Nephron (organoid): ENCODE measurements around the gene RBFOX1.

Source experiments
- H3K27ac Mint-ChIP-seq, 3 experiments: 2 replicates each; pipeline ENCODE4 v1.8.0; 2020; ENCODE audit warnings: mixed read lengths in 3 of 3, mild to moderate bottlenecking in 2 of 3, moderate library complexity in 1 of 3
- H3K27me3 Mint-ChIP-seq: 2 replicates; pipeline ENCODE4 v1.8.0; 2021; ENCODE audit warnings: low read depth, mild to moderate bottlenecking, moderate library complexity, mixed read lengths
- H3K36me3 Mint-ChIP-seq: 2 replicates; pipeline ENCODE4 v1.8.0; 2020; ENCODE audit warnings: low read depth, mixed read lengths
- H3K4me1 Mint-ChIP-seq: 2 replicates; pipeline ENCODE4 v1.8.0; 2020; ENCODE audit warnings: mixed read lengths
- H3K4me3 Mint-ChIP-seq, 3 experiments: 2 replicates each; pipeline ENCODE4 v1.8.0; 2020; ENCODE audit warnings: mild to moderate bottlenecking in 3 of 3, mixed read lengths in 3 of 3, moderate library complexity in 2 of 3
- H3K9me3 Mint-ChIP-seq: 2 replicates; pipeline ENCODE4 v1.8.0; 2020; ENCODE audit warnings: mixed read lengths
- TF ChIP-seq, protein P1 (sequence below), 3 experiments: fragments of 200-600 bp; sonication (generic); IDR thresholded peaks; one replicate each; pipeline ENCODE4 v1.5.0; 2021; ENCODE audit warnings: antibody characterized with exemption in 3 of 3; ENCODE audit not compliant: unreplicated experiment in 3 of 3

RBFOX1 gene

DNA sequence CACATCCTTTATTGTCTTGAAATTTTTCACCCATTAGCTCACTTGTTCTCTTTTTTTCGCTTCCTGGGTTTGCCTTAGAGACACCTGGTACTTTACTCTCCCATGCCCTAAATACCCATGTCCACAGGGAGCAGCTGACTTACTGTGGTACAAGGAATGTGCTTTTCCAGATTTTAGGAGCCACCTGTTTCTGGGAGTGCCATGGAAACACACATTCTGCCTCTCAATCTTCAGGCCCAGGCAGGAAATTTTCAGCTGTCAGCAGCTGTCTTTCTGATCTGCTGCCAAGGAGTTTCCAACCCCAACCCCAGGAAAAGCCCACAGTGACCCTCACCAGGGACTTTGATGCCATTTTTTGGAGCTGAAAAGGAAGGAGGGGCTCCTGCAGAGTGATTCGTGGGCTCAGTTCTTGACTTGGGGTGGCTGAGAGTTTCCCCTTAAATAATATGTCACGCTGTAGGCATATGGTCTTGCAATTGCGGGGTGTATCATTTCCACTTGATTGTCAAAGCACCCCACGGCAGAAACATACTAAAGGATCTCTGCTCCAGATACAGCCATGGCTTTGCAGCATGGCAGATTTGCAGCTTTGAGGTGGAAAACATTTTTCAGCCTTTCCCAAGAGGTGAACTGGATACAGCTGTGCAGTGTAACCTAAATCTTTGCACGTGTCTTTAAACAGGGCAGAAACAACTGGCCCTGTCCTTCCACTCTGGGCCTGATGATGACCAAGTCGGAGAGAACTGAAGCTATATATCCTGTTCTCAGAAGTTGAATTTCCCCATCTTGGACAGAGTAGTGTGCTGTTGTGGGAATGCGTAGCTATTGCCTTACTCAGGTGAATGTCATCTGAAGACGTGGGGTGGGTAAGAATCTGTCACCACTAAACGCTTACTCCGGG, 19.2 kb downstream of the RBFOX1 start:
- Mint-ChIP-seq H3K4me3 (peak overlapping the region in 2 of 3 experiments; percentile 24 to 41), H3K4me1 (peaks cover 43% of the 10 kb centered on the region), H3K9me3 (peaks cover 2% of the 10 kb centered on the region), H3K36me3 (peaks cover 8% of the 10 kb centered on the region), H3K27ac (peak overlapping the region; percentile 74 to 89 (median 76)), H3K27me3 (peaks cover 3% of the 10 kb centered on the region)
- TF ChIP-seq, protein P1, sequence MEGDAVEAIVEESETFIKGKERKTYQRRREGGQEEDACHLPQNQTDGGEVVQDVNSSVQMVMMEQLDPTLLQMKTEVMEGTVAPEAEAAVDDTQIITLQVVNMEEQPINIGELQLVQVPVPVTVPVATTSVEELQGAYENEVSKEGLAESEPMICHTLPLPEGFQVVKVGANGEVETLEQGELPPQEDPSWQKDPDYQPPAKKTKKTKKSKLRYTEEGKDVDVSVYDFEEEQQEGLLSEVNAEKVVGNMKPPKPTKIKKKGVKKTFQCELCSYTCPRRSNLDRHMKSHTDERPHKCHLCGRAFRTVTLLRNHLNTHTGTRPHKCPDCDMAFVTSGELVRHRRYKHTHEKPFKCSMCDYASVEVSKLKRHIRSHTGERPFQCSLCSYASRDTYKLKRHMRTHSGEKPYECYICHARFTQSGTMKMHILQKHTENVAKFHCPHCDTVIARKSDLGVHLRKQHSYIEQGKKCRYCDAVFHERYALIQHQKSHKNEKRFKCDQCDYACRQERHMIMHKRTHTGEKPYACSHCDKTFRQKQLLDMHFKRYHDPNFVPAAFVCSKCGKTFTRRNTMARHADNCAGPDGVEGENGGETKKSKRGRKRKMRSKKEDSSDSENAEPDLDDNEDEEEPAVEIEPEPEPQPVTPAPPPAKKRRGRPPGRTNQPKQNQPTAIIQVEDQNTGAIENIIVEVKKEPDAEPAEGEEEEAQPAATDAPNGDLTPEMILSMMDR (IDR thresholded peaks at IDR 0.05; ENCODE audit: unreplicated experiment in 3 of 3), result no peak

DNA sequence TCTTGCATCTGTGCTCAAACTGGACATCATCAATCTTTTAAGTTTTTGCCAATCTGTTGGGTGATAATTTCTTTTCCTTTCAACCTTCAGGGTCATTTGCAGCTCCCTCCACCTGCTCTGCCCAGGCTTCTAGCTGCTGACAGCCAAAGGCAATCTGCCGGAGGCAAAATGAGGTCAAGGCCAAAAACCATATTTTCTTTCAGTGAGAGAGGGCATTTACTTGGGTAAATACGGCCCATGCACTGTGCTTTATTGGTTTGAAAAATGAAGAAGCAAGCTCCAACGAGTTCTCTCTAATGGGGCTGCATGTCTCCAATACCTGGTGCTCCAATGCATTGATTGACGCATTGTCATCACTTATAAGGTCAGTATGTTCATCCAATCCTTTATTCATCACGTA, 23.1 kb downstream of the RBFOX1 start:
- Mint-ChIP-seq H3K4me3 (no peak overlapping the region), H3K27ac (no peak overlapping the region), H3K27me3 (peaks cover 3% of the 10 kb centered on the region), H3K36me3 (peaks cover 8% of the 10 kb centered on the region), H3K4me1 (peaks cover 17% of the 10 kb centered on the region), H3K9me3 (peaks cover 2% of the 10 kb centered on the region)
- TF ChIP-seq, protein P1 (IDR thresholded peaks at IDR 0.05; ENCODE audit: unreplicated experiment in 3 of 3), result no peak

DNA sequence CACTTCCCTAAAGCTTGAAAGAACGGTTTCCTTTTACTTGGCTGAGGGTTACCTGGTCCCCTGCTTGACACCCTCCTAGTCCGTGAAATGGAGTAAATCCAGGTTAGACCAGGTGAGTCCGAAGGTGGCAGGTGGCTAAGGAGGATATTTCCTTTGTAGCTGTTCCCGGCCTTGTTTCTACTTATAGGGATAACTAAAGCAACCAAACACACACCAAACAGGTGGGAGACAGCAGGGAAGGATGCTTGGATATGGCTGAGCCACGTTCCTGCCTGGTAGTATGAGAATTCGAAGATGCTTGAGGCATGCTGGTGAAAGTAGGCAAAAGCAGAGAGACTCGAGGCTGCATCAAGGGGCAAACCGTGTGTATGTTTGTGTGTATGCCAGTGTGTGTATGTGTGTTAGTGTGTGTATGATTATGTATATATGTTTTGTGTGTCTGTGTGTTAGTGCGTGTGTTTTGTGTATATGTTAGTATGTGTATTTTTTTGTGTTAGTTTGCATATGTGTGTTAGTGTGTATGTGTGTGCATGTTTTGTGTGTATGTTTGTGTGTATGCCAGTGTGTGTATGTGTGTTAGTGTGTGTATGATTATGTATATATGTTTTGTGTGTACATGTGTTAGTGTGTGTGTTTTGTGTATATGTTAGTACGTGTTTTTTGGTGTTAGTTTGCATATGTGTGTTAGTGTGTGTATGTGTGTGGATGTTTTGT, 28.9 kb downstream of the RBFOX1 start:
- TF ChIP-seq, protein P1 (IDR thresholded peaks at IDR 0.05; ENCODE audit: unreplicated experiment in 3 of 3), result no peak
- H3K4me1 Mint-ChIP-seq, result peaks cover 2% of the 10 kb centered on the region
- H3K27ac Mint-ChIP-seq, result no peak overlapping the region
- H3K9me3 Mint-ChIP-seq, result no peaks in the 10 kb centered on the region
- H3K27me3 Mint-ChIP-seq, result no peaks in the 10 kb centered on the region
- no peak overlapping the region for H3K4me3 Mint-ChIP-seq
- no peaks in the 10 kb centered on the region for H3K36me3 Mint-ChIP-seq

DNA sequence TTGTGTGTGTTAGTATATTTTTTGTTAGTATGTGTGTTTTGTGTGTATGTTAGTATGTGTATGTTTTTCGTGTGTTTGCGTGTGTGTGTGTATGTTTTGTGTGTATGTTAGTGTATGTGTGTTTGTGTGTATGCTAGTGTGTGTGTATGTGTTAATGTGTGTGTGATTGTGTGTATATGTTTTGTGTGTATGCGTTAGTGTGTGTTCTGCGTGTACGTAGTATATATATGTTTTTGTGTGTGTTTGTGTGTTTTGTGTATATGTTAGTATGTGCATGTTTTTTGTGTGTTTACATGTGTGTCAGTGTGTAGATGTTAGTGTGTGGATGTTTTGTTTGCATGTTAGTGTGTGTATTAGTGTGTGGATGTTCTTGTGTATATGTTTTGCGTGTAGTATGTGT, 29.6 kb downstream of the RBFOX1 start:
- Mint-ChIP-seq H3K27me3 (no peaks in the 10 kb centered on the region), H3K27ac (no peak overlapping the region), H3K4me3 (no peak overlapping the region), H3K9me3 (no peaks in the 10 kb centered on the region), H3K36me3 (no peaks in the 10 kb centered on the region), H3K4me1 (peaks cover 8% of the 10 kb centered on the region)
- TF ChIP-seq, protein P1 (IDR thresholded peaks at IDR 0.05; ENCODE audit: unreplicated experiment in 3 of 3), result no peak

DNA sequence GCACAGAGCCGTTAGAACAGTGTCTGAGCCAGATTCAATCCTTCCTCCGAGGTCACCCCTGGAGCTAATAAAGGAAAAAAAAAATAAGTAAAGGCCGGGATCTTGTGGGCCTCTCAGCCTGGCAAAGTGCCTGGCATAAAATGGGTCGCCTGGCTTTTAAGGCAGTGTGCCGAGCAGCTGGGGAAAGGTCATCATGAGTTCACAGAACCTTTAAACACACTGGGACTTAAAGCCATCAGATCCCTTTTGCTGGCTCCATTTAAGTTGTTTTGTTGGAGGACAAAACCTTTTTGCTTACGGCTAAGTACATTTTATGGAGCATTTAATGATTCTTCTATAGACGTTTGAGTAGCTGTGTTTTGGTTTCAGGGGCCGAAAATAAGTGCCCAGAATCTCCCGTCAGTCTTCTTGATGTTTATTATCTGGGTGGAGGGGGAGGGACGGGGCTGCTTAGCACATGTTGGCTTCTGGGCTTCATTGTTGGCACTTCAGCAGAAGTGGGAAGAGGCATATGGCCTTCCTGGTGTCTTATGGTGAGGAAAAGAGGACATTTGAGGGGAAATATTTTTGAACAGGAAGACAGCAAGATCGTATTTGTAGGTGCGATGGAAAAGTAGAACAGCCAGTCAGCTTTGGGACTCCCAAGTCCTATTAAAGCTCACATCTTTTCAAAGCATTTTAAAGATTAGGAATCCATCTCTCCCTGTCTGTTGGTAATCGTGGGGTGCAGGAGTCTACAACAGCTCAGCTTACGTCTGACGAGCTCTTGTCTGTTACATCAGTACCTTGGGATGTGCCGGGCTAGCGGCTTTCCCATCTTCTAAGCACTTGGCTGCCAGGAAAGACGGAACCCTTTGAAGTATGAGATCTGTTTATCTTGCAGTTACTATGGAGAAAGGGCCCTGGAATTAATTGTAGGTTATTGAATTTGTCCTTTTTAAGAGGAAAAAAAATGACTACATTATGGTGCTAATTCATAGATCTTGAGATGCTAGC, 31.1 kb downstream of the RBFOX1 start:
- Mint-ChIP-seq H3K4me1 (peaks cover 12% of the 10 kb centered on the region), H3K36me3 (no peaks in the 10 kb centered on the region), H3K27ac (peak overlapping the region in 1 of 3 experiments; percentile 30), H3K9me3 (no peaks in the 10 kb centered on the region), H3K27me3 (no peaks in the 10 kb centered on the region), H3K4me3 (peak overlapping the region in 1 of 3 experiments; percentile 15)
- TF ChIP-seq, protein P1 (IDR thresholded peaks at IDR 0.05; ENCODE audit: unreplicated experiment in 3 of 3), result no peak
